Peyer's patch (tissue), 4 donors: ENCODE data around the gene EMC8. TPM values are rescaled to one million over a fixed set of nuclear protein-coding genes. Genes with fewer than 3 reads are reported as not detected.

Source experiments
- DNase-seq, 3 donors: peaks; one replicate each; pipeline ENCODE4 v3.0.0-alpha.2; 2017 to 2019
- H3K27ac ChIP-seq, 4 donors: fragments of 200-600 bp; sonication (generic); one replicate each; pipeline ENCODE4 v1.5.1; 2016 to 2019
- H3K27me3 ChIP-seq, 2 donors: fragments of 200-600 bp; sonication (generic); one replicate each; pipeline ENCODE4 v1.5.1; 2019
- H3K36me3 ChIP-seq, 3 donors: fragments of 200-600 bp; sonication (generic); one replicate each; pipeline ENCODE4 v1.5.1; 2016 to 2019
- H3K4me1 ChIP-seq, 4 donors: fragments of 200-600 bp; sonication (generic); one replicate each; pipeline ENCODE4 v1.5.1; 2016 to 2019
- H3K4me3 ChIP-seq, 4 donors: fragments of 200-600 bp; sonication (generic); 1 replicate in 3 of 4; 2 replicates in 1 of 4; pipeline ENCODE4 v1.5.1; 2016 to 2019; ENCODE audit warnings: mild to moderate bottlenecking in 1 of 4
- H3K9me3 ChIP-seq, 4 donors: fragments of 200-600 bp; sonication (generic); one replicate each; pipeline ENCODE4 v1.5.1; 2016 to 2019; ENCODE audit warnings: mild to moderate bottlenecking in 1 of 4
- CTCF ChIP-seq, 6 experiments: fragments of 450-650 bp in 4 of 6; fragments of 200-600 bp in 2 of 6; sonication (generic) in 1 of 6; IDR thresholded peaks; one replicate each; pipeline ENCODE4 v1.5.1; 2017 to 2019; ENCODE audit warnings: antibody characterized with exemption in 6 of 6, mild to moderate bottlenecking in 3 of 6, moderate library complexity in 1 of 6
- POLR2A ChIP-seq, 2 donors: fragments of 450-650 bp; IDR thresholded peaks; one replicate each; pipeline ENCODE4 v1.5.1; 2017; ENCODE audit warnings: antibody characterized with exemption in 2 of 2, mild to moderate bottlenecking in 2 of 2, moderate library complexity in 2 of 2
- total RNA-seq, 4 donors: library from RNA; depleted of rRNA; stranded (reverse); fragments of >200 nt; gene quantifications; one replicate each; pipeline ENCODE4 v1.1.0, GENCODE V29; 2016

EMC8 gene
- total RNA-seq, 4 donors from 2014 or later, result 37.2 to 38.9 (median 38.5) TPM

GRCh38 chr16:85800321-85800669, 951 bp upstream of the EMC8 start:
- TF ChIP-seq POLR2A (IDR thresholded peaks at IDR 0.05) (no peak), CTCF (IDR thresholded peaks at IDR 0.05) (no peak)
- no peak for DNase-seq
- Histone ChIP-seq H3K4me3 (peak overlapping the region; percentile 86 to 100 (median 92)), H3K36me3 (peaks cover 0 to 57% (median 0%) of the 10 kb centered on the region in 3 donors), H3K9me3 (no peaks in the 10 kb centered on the region), H3K4me1 (peaks cover 0 to 30% (median 14%) of the 10 kb centered on the region in 4 donors), H3K27ac (peak overlapping the region; percentile 86 to 93 (median 92)), H3K27me3 (no peaks in the 10 kb centered on the region)

GRCh38 chr16:85798901-85799496, 345 bp downstream of the EMC8 start:
- H3K27ac ChIP-seq, result peak overlapping the region; percentile 86 to 93 (median 92)
- DNase-seq, result no peak
- H3K27me3 ChIP-seq, result no peaks in the 10 kb centered on the region
- TF ChIP-seq CTCF (IDR thresholded peaks at IDR 0.05), result peak in 1 of 6 experiments; percentile 8
- no peak for TF ChIP-seq POLR2A (IDR thresholded peaks at IDR 0.05)
- peaks cover 0 to 52% (median 0%) of the 10 kb centered on the region in 3 donors for H3K36me3 ChIP-seq
- H3K4me1 ChIP-seq, result peaks cover 0 to 30% (median 14%) of the 10 kb centered on the region in 4 donors
- peak overlapping the region; percentile 86 to 100 (median 92) for H3K4me3 ChIP-seq
- no peaks in the 10 kb centered on the region for H3K9me3 ChIP-seq

- peak overlapping the region; percentile 86 to 100 (median 92) for H3K4me3 ChIP-seq
- peaks cover 0 to 30% (median 14%) of the 10 kb centered on the region in 4 donors for H3K4me1 ChIP-seq
- TF ChIP-seq CTCF (IDR thresholded peaks at IDR 0.05) (no peak), POLR2A (IDR thresholded peaks at IDR 0.05) (no peak)
- DNase-seq, result no peak
- peaks cover 0 to 45% (median 0%) of the 10 kb centered on the region in 3 donors for H3K36me3 ChIP-seq
- H3K9me3 ChIP-seq, result no peaks in the 10 kb centered on the region
- H3K27me3 ChIP-seq, result no peaks in the 10 kb centered on the region
- peak overlapping the region in 1 of 4 donors; percentile 93 for H3K27ac ChIP-seq
Measured at GRCh38 chr16:85798283-85798776, 1.0 kb downstream of the EMC8 start.

- H3K4me3 ChIP-seq, result no peak overlapping the region
- peaks cover 0 to 34% (median 0%) of the 10 kb centered on the region in 3 donors for H3K36me3 ChIP-seq
- TF ChIP-seq POLR2A (IDR thresholded peaks at IDR 0.05) (no peak), CTCF (IDR thresholded peaks at IDR 0.05) (no peak)
- peaks cover 0 to 30% (median 14%) of the 10 kb centered on the region in 4 donors for H3K4me1 ChIP-seq
- no peak for DNase-seq
- no peak overlapping the region for H3K27ac ChIP-seq
- H3K27me3 ChIP-seq, result no peaks in the 10 kb centered on the region
- no peaks in the 10 kb centered on the region for H3K9me3 ChIP-seq
Measured at GRCh38 chr16:85796599-85796998, 2.7 kb downstream of the EMC8 start.

GRCh38 chr16:85796152-85796551, 3.2 kb downstream of the EMC8 start:
- H3K4me3 ChIP-seq, result no peak overlapping the region
- peaks cover 0 to 26% (median 14%) of the 10 kb centered on the region in 4 donors for H3K4me1 ChIP-seq
- no peak overlapping the region for H3K27ac ChIP-seq
- no peaks in the 10 kb centered on the region for H3K27me3 ChIP-seq
- TF ChIP-seq POLR2A (IDR thresholded peaks at IDR 0.05), result no peak
- no peak for TF ChIP-seq CTCF (IDR thresholded peaks at IDR 0.05)
- peaks cover 0 to 30% (median 0%) of the 10 kb centered on the region in 3 donors for H3K36me3 ChIP-seq
- H3K9me3 ChIP-seq, result no peaks in the 10 kb centered on the region
- no peak for DNase-seq
